Gastroesophageal sphincter (tissue), 3 donors: ENCODE data around the gene CACNA1C.

Source experiments
- CTCF ChIP-seq, 4 experiments: fragments of 200-600 bp in 2 of 4; fragments of 450-650 bp in 2 of 4; sonication (generic) in 1 of 4; IDR thresholded peaks; one replicate each; pipeline ENCODE4 v1.5.1; 2017 to 2019; ENCODE audit warnings: antibody characterized with exemption in 4 of 4, mild to moderate bottlenecking in 2 of 4, moderate library complexity in 2 of 4
- EP300 ChIP-seq: sonication (generic); formaldehyde crosslinking; IDR thresholded peaks from one replicate; pipeline ENCODE4 v1.6.1; 2017; ENCODE audit warnings: antibody characterized with exemption, mild to moderate bottlenecking
- POLR2A ChIP-seq, 2 donors: fragments of 450-650 bp; IDR thresholded peaks; one replicate each; pipeline ENCODE4 v1.6.1; 2017; ENCODE audit warnings: antibody characterized with exemption in 2 of 2, mild to moderate bottlenecking in 2 of 2, moderate library complexity in 1 of 2
- POLR2AphosphoS5 ChIP-seq: sonication (generic); formaldehyde crosslinking; IDR thresholded peaks from one replicate; pipeline ENCODE4 v1.6.1; 2017; ENCODE audit warnings: antibody characterized with exemption

GRCh38 chr12:2550561-2551411 is 498.0 kb downstream of the CACNA1C start:
- no peak for TF ChIP-seq CTCF (IDR thresholded peaks at IDR 0.05)
- TF ChIP-seq POLR2A (IDR thresholded peaks at IDR 0.05), result no peak
- no peak for TF ChIP-seq POLR2AphosphoS5
- TF ChIP-seq EP300, result no peak
